Smooth muscle cell of the brain vasculature (primary cell): Measurements from ENCODE around the gene TSPEAR.

Experiments used
- DNase-seq: peaks from one replicate; pipeline ENCODE4 v3.0.0-alpha.2; 2012; ENCODE audit warnings: low read depth, low spot score

TSPEAR gene

GRCh38 chr21:44741921-44742320 lies 30.5 kb upstream of the TSPEAR start:
- no peak for DNase-seq

DNA sequence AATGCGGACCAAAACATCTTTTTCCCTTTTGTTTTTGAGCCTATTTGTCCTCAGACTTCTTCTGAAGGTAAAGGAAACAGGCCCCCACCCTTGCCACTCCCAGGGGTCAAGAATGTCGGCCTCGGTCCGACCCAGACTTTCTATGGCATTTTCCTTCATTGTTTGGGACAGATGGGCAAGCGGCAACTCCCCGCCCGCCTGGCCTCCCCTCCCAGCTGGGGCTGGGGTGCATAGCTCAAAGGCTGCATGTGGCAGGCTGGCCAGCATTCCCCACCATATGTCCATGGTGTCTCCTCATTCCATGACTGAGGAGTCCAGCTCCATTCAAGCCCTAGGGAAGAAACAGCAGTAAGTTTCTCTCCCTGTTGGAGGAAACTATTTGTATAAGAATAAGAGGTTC lies 29.4 kb upstream of the TSPEAR start:
- DNase-seq: no peak

GRCh38 chr21:44739316-44739715 lies 27.9 kb upstream of the TSPEAR start:
- DNase-seq: no peak

DNA sequence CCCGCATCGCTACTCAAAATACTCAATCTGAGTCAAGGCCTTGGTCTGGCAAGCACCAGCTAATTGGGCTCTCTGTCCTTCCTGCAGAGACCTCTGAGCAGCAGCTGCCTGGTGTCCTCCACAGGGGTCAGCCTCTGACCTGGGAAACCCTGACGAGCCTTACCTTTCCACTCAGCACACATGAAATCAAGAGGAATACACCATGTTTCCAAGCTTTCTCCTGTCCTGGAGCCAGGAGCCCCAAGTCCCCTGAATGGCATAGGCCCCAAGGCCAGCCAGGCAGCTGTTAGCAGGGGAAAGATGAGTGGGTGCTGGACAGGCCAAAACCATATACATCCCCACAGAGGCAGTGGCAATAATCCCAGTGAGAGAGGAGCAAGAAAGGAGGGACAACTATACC lies 27.2 kb upstream of the TSPEAR start:
- no peak for DNase-seq

DNA sequence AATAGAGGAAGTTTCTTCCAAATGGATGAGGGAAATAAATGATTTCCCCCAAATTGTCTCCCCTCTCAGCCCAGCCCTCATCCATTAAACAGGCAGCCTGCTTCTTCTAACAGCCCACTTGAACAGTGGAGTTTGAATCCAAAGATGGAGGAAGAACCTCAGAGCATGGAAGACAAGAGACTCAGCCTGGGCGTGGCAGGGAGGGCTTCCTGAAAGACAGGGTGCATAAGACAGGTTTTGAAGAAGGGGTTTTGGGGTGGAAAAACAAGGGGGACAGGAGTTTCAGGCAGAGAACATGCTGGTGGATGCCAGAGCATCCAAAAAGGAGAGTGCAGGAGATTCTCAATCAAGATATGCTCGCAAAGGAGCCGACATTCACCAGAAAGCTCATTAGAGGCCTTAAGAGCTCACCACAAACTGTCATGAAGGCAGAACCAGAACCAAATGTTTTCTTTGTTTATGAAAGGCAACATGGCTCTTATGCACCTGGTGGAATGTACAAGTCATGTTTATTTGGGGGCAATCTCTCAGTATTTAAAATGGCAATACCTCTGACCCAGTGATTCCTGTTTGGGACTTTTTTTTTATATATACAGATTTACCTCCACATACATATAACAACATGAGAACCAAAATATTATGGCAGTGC lies 26.5 kb upstream of the TSPEAR start:
- no peak for DNase-seq

- no peak for DNase-seq
Observed at GRCh38 chr21:44736291-44737004, 25.1 kb upstream of the TSPEAR start.

DNA sequence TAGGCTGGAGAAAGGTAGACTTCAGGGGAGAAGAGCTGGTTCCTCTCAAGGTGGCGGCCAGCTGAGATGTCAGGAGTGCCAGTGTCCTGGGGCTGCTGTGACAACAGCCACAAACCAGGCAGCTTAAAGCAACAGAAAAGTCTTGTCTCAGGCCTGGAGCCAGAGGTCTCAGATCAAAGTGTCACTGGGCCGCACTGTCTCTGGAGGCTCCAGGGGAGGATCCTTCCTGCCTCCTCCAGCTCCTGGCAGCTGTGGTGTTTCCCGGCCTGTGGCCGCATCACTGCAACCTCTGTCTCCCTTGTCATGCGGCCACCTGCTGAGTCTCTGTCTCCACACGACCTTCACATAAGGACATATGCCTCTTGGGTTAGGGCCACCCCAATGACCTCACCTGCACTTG lies 24.4 kb upstream of the TSPEAR start:
- DNase-seq: no peak

DNA sequence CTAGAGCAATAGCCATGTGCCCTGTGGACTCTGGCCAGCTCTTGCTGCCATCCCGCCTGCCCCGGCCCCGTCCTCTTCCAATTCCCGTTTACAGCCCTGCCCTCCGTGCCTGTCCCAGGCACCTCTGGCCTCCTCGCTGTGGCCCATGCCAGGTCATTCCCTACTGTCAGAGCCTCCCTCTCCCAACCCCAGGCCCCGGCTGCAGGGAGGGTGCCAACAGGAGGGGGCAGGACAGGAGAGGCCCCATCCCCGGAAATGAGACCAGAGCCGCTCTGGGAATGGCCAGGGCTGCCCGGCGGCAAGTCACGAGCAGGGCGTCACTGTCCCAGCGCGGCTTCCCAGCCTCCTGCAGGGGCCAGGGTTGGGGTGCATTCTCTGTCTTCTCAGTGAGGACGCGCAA lies 23.5 kb upstream of the TSPEAR start:
- DNase-seq: no peak

DNA sequence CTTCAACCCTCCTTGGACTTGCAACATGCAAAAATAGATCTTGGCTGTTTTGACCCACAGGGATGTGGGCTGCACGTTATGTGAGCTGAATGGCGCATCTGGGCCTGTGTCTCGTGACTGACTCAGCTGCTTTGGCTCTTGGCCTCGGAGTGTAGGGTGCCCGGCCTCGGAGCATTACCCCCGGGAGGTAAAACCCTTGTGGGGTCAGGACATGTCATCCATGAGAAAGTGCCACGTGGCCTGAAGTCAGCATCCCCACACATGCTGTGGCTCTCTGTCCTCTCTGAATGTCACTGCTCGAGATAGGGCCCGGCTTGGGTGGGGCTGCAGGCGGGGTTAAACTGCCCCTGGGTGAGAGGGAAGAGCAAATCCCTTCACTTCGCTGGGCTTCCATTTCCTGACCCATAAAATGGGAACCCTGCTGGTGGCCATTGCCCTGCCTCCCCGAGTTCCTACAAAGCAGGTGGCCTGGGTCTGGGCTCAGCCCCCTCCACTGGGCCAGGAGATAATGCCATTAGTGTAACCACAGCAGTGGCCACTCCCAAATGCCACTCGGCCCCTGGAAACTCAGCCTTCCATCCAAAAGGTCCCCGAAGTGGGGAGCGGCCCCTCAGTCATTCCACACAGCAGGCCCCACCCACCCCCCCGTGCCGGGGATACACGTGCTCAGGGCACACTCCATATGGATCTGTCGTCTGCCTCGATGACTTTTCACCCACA lies 22.8 kb upstream of the TSPEAR start:
- no peak for DNase-seq

DNA sequence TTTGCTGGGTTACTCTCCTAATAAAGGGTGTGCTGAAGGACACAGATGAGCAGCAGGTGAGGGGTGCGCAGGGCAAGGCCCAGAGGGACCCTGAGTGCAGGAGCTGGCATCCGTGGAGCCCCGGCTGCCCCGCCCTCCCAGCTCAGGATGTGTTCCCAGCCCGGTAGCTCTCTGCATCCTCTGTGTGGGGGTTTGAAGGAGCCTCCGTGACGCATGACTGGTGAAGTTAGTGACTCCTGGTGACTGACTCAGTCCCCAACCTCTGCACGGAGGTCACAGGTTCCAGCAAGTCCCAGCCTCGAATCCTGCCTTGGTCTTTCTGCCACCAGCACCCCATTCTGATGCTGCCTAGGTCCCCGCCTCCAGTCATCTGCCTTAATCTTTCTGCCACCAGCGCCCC lies 21.6 kb upstream of the TSPEAR start:
- no peak for DNase-seq

- DNase-seq: no peak
Observed at GRCh38 chr21:44732263-44732662, 20.9 kb upstream of the TSPEAR start.

DNA sequence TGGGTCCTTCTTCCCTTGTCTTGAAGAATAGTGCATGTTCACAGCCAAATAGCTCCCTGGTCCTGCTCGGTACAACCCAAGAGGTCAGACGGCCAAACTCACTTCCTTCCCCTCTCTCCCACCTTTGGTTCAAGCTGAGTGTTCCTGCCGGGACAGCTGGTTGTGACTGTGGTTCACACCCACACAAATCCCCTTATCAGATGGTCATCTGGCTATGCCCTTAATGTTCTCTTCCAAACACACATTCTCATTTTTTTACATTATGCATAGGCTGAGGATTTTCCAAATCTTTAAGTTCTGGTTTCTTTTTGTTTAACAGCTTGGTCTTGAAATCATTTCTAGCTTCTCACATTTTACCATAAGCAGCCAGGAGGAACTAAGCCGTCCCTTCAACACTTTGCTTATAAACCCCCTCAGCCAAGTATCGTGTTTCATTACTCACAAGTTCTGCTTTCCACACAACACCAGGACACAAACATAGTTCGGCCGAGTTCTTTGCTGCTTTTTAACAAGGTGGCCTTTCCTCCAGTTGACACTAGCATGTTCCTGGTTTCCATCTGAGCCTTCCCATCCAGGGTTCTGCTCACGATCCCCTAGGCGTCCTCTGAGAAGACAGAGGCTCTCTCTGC lies 19.7 kb upstream of the TSPEAR start:
- no peak for DNase-seq

- DNase-seq: no peak
Observed at GRCh38 chr21:44730028-44730395, 18.6 kb upstream of the TSPEAR start.

- no peak for DNase-seq
Observed at GRCh38 chr21:44729336-44730027, 18.1 kb upstream of the TSPEAR start.

DNA sequence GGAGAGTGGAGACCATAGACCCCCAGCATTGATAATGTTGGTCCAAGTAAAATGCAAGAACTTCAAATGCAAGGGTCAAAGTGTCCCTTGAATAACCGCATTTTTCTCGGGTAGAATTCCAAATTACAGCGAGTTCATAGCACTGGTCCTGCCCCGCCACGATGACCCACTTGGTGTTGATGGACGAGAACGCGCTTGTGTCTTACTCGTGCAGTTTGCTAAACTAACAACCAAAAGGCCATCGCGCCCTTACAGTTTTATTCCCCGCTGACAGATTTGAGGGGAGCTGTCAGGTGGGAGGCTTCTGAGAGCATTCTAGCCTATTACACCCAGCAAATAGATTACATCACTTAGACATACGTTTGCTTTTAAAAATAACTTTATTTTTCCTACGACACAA lies 17.3 kb upstream of the TSPEAR start:
- no peak for DNase-seq

- no peak for DNase-seq
Observed at GRCh38 chr21:44727757-44728156, 16.4 kb upstream of the TSPEAR start.

DNA sequence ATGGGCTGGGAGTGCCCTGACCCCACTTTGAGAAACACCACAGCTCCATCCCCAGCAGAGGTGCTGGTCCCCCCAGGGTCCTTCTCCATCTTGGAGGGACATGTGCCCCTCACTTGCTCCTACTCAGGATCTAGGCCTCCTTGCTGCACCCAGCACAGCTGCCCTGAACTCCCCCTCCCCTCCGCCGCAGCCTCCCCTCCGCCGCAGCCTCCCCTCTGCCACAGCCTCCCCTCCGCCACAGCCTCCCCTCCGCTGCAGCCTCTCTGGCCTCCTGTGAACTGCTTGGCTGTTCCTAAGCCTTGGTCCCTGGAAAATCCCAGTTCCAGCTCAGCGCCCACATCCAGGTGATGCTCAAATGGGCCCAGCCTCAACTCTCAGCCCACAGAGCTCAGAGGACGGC lies 15.9 kb upstream of the TSPEAR start:
- DNase-seq: no peak

- no peak for DNase-seq
Observed at GRCh38 chr21:44726826-44727225, 15.5 kb upstream of the TSPEAR start.

DNA sequence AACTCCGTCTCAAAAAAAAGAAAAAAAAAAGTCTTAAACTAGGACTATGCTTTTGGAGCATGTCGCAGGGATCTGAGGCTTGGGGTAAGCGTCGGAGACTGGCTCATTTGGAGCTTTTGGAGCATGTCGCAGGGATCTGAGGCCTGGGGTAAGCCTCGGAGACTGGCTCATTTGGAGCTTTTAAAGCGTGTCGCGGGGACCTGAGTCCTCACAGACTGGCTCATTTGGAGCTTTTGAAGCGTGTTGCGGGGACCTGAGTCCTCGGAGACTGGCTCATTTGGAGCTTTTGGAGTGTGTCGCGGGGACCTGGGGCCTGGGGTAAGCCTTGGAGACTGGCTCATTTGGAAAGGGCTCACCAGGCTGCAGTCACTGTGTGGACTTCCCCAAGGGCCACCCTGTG lies 13.6 kb upstream of the TSPEAR start:
- no peak for DNase-seq

DNA sequence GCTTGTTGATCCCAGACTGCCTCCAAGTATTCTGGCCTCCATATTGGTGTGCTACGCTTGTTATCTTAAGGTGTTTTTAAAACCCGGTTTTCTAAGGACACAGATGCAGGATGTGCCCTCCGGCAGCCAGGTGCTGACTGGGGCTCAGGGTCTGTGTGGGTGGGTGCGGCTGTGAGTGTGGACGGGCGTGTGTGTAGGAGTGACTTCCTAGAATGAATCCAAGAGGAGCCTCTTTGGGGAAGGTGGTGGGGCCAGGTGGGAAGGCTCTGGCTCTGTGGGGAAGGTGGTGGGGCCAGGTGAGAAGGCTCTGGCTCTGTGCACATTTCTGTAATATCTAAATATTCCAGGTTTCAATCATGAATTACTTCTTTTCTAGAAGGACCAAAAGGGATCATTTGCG lies 12.8 kb upstream of the TSPEAR start:
- DNase-seq: no peak

GRCh38 chr21:44723177-44724131 lies 12.1 kb upstream of the TSPEAR start:
- no peak for DNase-seq
